HCT116 (cell line): ENCODE measurements around the gene DDX10. TPM values are rescaled to one million over a fixed set of nuclear protein-coding genes. Genes with fewer than 3 reads are reported as not detected.

ENCODE experiments used
- ATAC-seq: fragments of 200-7000 bp; cut with Tn5 transposase; 2 replicates; pipeline ENCODE4 v1.9.1; 2020; ENCODE audit warnings: mild to moderate bottlenecking, moderate library complexity
- BruUV-seq: library from RNA; stranded (reverse); fragments of 400-500 nt; replicated peaks from 2 replicates; lab custom pipeline; 2021; lab: Mats Ljungman, UMichigan
- CTCF ChIA-PET: fragments of 300-600 bp; sonication (Branson Sonifier 250); formaldehyde crosslinking; loops from one replicate; lab custom pipeline; 2021; ENCODE audit warnings: antibody characterized with exemption; lab: Charles Lee
- POLR2A ChIA-PET: fragments of 300-600, 350-600 bp; sonication (Branson Sonifier 250); formaldehyde crosslinking; loops from one replicate; lab custom pipeline; 2021; ENCODE audit warnings: antibody characterized with exemption; lab: Charles Lee
- RAD21 ChIA-PET, 2 experiments: fragments of 300-600 bp; sonication (Branson Sonifier 250); formaldehyde crosslinking; loops; one replicate each; lab custom pipeline; 2023; ENCODE audit warnings: low total read pairs in 2 of 2; ENCODE audit not compliant: uncharacterized antibody in 2 of 2, unreplicated experiment in 2 of 2, low non-redundant PET in 1 of 2; lab: Charles Lee
- DNase-seq: peaks from one replicate; pipeline ENCODE4 v3.0.0-alpha.2; 2010; ENCODE audit warnings: low read depth, low spot score
- H2AFZ ChIP-seq: fragments of 200-600 bp; shearing (Covaris generic), sonication (generic); 2 replicates; pipeline ENCODE4 v1.6.1; 2017; ENCODE audit warnings: low read depth, mixed run types, mixed read lengths, antibody characterized with exemption, low read length; ENCODE audit not compliant: poor library complexity, severe bottlenecking
- H3K27ac ChIP-seq: 2 replicates; pipeline ENCODE4 v1.5.1; 2012; ENCODE audit warnings: low read depth, low read length
- H3K27me3 ChIP-seq: fragments of 200-600 bp; sonication (generic); 2 replicates; pipeline ENCODE4 v1.6.1; 2016; ENCODE audit warnings: mixed run types, low read length, mixed read lengths; ENCODE audit not compliant: insufficient read depth
- H3K36me3 ChIP-seq, 2 experiments: fragments of 200-500 bp in 1 of 2; fragments of 200-600 bp in 1 of 2; sonication (Bioruptor generic) in 1 of 2; sonication (generic) in 1 of 2; 2 replicates each; pipeline versions ENCODE4 v1.5.1 to v1.6.1; 2014 to 2016; ENCODE audit warnings: low read length in 2 of 2, inconsistent platforms in 1 of 2, mixed read lengths in 1 of 2, mixed run types in 1 of 2; ENCODE audit not compliant: insufficient read depth in 2 of 2, control insufficient read depth in 1 of 2
- H3K4me1 ChIP-seq, 2 experiments: fragments of 200-600 bp in 1 of 2; sonication (generic) in 1 of 2; 2 replicates each; pipeline versions ENCODE4 v1.5.1 to v1.6.1; 2012 to 2017; ENCODE audit warnings: low read length in 2 of 2, inconsistent platforms in 1 of 2, mild to moderate bottlenecking in 1 of 2, mixed read lengths in 1 of 2, mixed run types in 1 of 2, moderate library complexity in 1 of 2; ENCODE audit not compliant: insufficient read depth in 2 of 2, control insufficient read depth in 1 of 2
- H3K4me2 ChIP-seq: fragments of 200-600 bp; sonication (generic); 2 replicates; pipeline ENCODE4 v1.6.1; 2017; ENCODE audit warnings: mixed run types, low read length, mixed read lengths
- H3K4me3 ChIP-seq, 2 experiments: fragments of 200-600 bp in 1 of 2; sonication (generic) in 1 of 2; replicated peaks in 1 of 2; 2 replicates each; pipeline ENCODE4 v1.5.1; 2011 to 2016; ENCODE audit warnings: low read length in 2 of 2, control low read depth in 1 of 2, low read depth in 1 of 2, mild to moderate bottlenecking in 1 of 2, mixed read lengths in 1 of 2, mixed run types in 1 of 2
- H3K79me2 ChIP-seq: fragments of 200-600 bp; sonication (generic); 2 replicates; pipeline ENCODE4 v1.6.1; 2017; ENCODE audit warnings: mild to moderate bottlenecking, mixed run types, low read length, moderate library complexity, mixed read lengths; ENCODE audit not compliant: insufficient read depth
- H3K9ac ChIP-seq: fragments of 200-600 bp; sonication (generic); 2 replicates; pipeline ENCODE4 v1.6.1; 2016; ENCODE audit warnings: low read length, mixed read lengths
- H3K9me2 ChIP-seq: fragments of 200-600 bp; sonication (generic), shearing (Covaris generic); 2 replicates; pipeline ENCODE4 v1.6.1; 2017; ENCODE audit warnings: mixed run types, mild to moderate bottlenecking, moderate library complexity; ENCODE audit not compliant: insufficient read depth
- H3K9me3 ChIP-seq, 2 experiments: fragments of 200-500 bp in 1 of 2; fragments of 200-600 bp in 1 of 2; sonication (Bioruptor generic) in 1 of 2; sonication (generic) in 1 of 2; 2 replicates each; pipeline ENCODE4 v1.6.1; 2014 to 2017; ENCODE audit warnings: low read length in 2 of 2, mixed read lengths in 2 of 2, inconsistent platforms in 1 of 2, low read depth in 1 of 2, mild to moderate bottlenecking in 1 of 2, mixed run types in 1 of 2, moderate library complexity in 1 of 2; ENCODE audit not compliant: control insufficient read depth in 1 of 2, insufficient read depth in 1 of 2
- H4K20me1 ChIP-seq: fragments of 200-600 bp; sonication (generic), shearing (Covaris generic); 2 replicates; pipeline ENCODE4 v1.6.1; 2017; ENCODE audit warnings: mixed run types, mild to moderate bottlenecking, moderate library complexity; ENCODE audit not compliant: insufficient read depth
- EGR1 ChIP-seq: IDR thresholded peaks from 2 replicates; pipeline ENCODE4 v1.6.1; 2012; ENCODE audit warnings: low read depth
- EZH2phosphoT487 ChIP-seq: fragments of 200-600 bp; IDR thresholded peaks from 2 replicates; pipeline ENCODE4 v1.6.1; 2018; ENCODE audit warnings: antibody characterized with exemption, borderline replicate concordance
- JUND ChIP-seq: IDR thresholded peaks from 2 replicates; pipeline ENCODE4 v1.6.1; 2012
- MAX ChIP-seq: IDR thresholded peaks from 2 replicates; pipeline ENCODE4 v1.6.1; 2012
- POLR2A ChIP-seq: IDR thresholded peaks from 2 replicates; pipeline ENCODE4 v1.7.0; 2011; ENCODE audit warnings: borderline replicate concordance; ENCODE audit not compliant: insufficient read depth, insufficient read length; ENCODE audit errors: extremely low read depth
- RAD21 ChIP-seq: IDR thresholded peaks from 2 replicates; pipeline ENCODE4 v1.6.1; 2012; ENCODE audit warnings: low read depth, mild to moderate bottlenecking
- REST ChIP-seq: IDR thresholded peaks from 2 replicates; pipeline ENCODE4 v1.6.1; 2012; ENCODE audit warnings: low read depth
- YY1 ChIP-seq: IDR thresholded peaks from 2 replicates; pipeline ENCODE4 v1.6.1; 2011; ENCODE audit warnings: low read length, low read depth, moderate library complexity, mild to moderate bottlenecking; ENCODE audit not compliant: insufficient replicate concordance; ENCODE audit errors: extremely low read depth
- intact Hi-C: fragments of 100-400 bp; cut with micrococcal nuclease; formaldehyde crosslinking; loops from 2 replicates; pipeline ENCODE4 v1.10.0; 2022
- total RNA-seq: library from RNA; stranded (reverse); gene quantifications from one replicate; pipeline ENCODE4 v1.2.1, GENCODE V29; 2021; ENCODE audit not compliant: unreplicated experiment
- TF ChIP-seq, protein P1 (sequence below): IDR thresholded peaks from 2 replicates; pipeline ENCODE4 v1.6.1; 2012
- TF ChIP-seq, protein P2 (sequence below), 3 experiments: fragments of 200-600 bp in 1 of 3; sonication (generic) in 1 of 3; IDR thresholded peaks in 2 of 3; conservative IDR thresholded peaks in 1 of 3; 2 replicates each; pipeline ENCODE4 v1.5.1; 2012 to 2017; ENCODE audit warnings: low read depth in 2 of 3, low read length in 2 of 3, antibody characterized with exemption in 1 of 3, borderline replicate concordance in 1 of 3, control low read depth in 1 of 3, mild to moderate bottlenecking in 1 of 3, mixed read lengths in 1 of 3, mixed run types in 1 of 3, moderate library complexity in 1 of 3; ENCODE audit not compliant: insufficient read depth in 1 of 3

DDX10 gene
- total RNA-seq, 1 experiment from 2014 or later, result 66.5 TPM

DNA sequence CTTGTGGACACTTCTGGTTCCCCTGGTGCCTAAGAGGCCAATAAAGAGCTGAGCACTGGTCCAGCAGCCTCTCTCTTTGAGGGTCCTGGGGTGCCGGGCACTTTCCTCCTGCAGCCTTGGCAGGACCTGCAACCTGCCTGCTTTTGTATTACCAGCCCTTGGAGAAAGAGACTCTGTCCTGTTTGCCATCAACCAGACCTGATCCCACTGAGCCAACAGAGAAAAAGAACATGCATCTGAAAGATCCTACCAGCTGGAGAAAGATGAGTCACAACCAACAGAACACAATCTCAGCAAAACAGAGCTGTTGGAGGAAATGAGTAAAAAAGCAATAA lies 321.0 kb downstream of the DDX10 start:
- ATAC-seq (no peak), DNase-seq (no peak)
- Histone ChIP-seq H3K4me2 (no peak overlapping the region), H3K27me3 (no peaks in the 10 kb centered on the region), H3K4me1 (no peaks in the 10 kb centered on the region), H3K9me2 (no peaks in the 10 kb centered on the region; the same call in 1 of the 2 replicates), H3K27ac (no peak overlapping the region), H3K9me3 (no peaks in the 10 kb centered on the region), H3K79me2 (no peaks in the 10 kb centered on the region), H4K20me1 (no peaks in the 10 kb centered on the region), H3K36me3 (no peaks in the 10 kb centered on the region), H3K4me3 (no peak overlapping the region), H3K9ac (no peak overlapping the region), H2AFZ (no peak overlapping the region)
- TF ChIP-seq, protein P1, sequence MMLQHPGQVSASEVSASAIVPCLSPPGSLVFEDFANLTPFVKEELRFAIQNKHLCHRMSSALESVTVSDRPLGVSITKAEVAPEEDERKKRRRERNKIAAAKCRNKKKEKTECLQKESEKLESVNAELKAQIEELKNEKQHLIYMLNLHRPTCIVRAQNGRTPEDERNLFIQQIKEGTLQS, result no peak
- no peak for TF ChIP-seq RAD21
- TF ChIP-seq, protein P2, sequence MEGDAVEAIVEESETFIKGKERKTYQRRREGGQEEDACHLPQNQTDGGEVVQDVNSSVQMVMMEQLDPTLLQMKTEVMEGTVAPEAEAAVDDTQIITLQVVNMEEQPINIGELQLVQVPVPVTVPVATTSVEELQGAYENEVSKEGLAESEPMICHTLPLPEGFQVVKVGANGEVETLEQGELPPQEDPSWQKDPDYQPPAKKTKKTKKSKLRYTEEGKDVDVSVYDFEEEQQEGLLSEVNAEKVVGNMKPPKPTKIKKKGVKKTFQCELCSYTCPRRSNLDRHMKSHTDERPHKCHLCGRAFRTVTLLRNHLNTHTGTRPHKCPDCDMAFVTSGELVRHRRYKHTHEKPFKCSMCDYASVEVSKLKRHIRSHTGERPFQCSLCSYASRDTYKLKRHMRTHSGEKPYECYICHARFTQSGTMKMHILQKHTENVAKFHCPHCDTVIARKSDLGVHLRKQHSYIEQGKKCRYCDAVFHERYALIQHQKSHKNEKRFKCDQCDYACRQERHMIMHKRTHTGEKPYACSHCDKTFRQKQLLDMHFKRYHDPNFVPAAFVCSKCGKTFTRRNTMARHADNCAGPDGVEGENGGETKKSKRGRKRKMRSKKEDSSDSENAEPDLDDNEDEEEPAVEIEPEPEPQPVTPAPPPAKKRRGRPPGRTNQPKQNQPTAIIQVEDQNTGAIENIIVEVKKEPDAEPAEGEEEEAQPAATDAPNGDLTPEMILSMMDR (IDR thresholded peaks at IDR 0.05 in 2 of 3, conservative IDR thresholded peaks at IDR 0.05 in 1 of 3; ENCODE audit: borderline replicate concordance in 1 of 3, insufficient read depth in 1 of 3, low read depth in 2 of 3, low read length in 2 of 3), result no peak
- no peak for TF ChIP-seq MAX
- TF ChIP-seq POLR2A, result no peak
- TF ChIP-seq JUND, result no peak
- TF ChIP-seq YY1, result no peak
- no peak for TF ChIP-seq EZH2phosphoT487
- TF ChIP-seq EGR1, result no peak
- TF ChIP-seq REST, result no peak
- ChIA-PET POLR2A (no interaction called here), RAD21 (no interaction called here), CTCF (no interaction called here)
- intact Hi-C loops, result no loop called here
- no TSS peak for BruUV-seq

Other genes with a start within 250 kb of the DDX10 start
- 1.3 TPM for gene C11orf65, start 197.5 kb upstream of the DDX10 start, total RNA-seq
- gene POGLUT3, start 166.7 kb upstream of the DDX10 start, total RNA-seq, result 22.0 TPM
- gene EXPH5, start 71.3 kb upstream of the DDX10 start, total RNA-seq, result 18.3 TPM